A172 (cell line): ENCODE data around the gene GPR176. TPM values are rescaled to one million over a fixed set of nuclear protein-coding genes. Genes with fewer than 3 reads are reported as not detected.
A peak's percentile ranks its signal among the peaks of the same experiment; 100 is the strongest.

ENCODE experiments used
- DNase-seq: peaks from one replicate; pipeline ENCODE4 v3.0.0-alpha.2; 2015; ENCODE audit warnings: low spot score
- total RNA-seq: library from RNA; depleted of rRNA; stranded (reverse); fragments of >200 nt; shearing (Covaris generic); gene quantifications from 2 replicates; pipeline ENCODE4 v1.2.3, GENCODE V29; 2014; rRNA removed

Gene GPR176, protein sequence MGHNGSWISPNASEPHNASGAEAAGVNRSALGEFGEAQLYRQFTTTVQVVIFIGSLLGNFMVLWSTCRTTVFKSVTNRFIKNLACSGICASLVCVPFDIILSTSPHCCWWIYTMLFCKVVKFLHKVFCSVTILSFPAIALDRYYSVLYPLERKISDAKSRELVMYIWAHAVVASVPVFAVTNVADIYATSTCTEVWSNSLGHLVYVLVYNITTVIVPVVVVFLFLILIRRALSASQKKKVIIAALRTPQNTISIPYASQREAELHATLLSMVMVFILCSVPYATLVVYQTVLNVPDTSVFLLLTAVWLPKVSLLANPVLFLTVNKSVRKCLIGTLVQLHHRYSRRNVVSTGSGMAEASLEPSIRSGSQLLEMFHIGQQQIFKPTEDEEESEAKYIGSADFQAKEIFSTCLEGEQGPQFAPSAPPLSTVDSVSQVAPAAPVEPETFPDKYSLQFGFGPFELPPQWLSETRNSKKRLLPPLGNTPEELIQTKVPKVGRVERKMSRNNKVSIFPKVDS
- total RNA-seq: 60.0 and 65.6 TPM in 2 replicates

DNA sequence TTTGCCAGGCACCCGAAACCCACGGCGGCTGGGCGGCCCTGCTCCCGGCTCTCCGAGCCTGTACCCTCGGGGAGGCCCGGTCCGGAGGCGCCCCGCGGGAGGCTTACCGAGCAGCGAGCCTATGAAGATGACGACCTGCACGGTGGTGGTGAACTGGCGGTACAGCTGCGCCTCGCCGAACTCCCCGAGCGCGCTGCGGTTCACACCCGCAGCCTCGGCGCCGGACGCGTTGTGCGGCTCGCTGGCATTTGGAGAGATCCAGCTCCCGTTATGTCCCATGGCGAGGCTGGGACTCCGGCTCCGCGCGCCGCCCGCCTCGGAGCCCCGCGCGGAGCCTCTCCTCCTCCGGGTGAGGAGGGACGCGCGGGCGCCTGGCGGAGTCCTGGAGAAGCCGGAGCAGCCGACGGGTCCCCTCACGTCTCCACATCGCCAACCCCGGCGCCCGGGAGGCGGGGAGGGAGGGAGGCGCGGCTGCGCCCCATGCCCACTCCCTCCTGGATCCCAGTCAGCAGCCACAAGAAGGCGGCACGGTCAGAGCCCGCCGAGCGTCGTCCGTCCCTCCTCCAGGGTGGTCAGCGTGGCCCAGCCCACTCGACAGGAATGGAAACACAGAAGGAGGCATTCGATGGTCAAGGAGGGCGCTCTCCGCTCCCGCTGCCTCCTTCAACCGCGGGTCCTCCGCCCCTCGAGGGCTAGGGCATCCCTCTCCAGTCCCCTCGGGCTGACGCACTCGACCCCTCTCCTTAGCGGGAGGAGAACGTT is at the start of gene GPR176:
Gene GPR176, minus strand, starts transcription at position 519 of the 762 bp plus-strand sequence. Its CDS starts 240 bp downstream, at position 279.
- peak; percentile 67 for DNase-seq

DNA sequence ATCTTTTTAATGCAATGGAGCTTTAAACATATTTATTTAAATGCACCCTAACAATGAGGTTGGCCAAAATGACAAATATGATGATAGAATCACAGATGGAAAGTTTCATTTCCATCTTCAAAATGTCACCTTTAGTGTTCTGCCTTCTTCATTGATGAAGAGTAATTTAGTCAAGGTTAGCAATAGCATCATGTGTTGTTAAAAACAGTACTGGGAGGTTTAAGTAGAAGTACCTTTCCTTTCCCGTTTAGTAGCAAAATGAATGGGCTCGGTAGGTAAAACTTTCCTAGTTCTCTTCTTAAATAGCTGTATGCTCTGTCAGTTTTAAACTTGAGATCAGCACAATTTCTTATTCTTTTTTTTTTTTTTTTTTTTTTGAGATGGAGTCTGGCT is 48.9 kb upstream of the GPR176 start:
- no peak for DNase-seq

DNA sequence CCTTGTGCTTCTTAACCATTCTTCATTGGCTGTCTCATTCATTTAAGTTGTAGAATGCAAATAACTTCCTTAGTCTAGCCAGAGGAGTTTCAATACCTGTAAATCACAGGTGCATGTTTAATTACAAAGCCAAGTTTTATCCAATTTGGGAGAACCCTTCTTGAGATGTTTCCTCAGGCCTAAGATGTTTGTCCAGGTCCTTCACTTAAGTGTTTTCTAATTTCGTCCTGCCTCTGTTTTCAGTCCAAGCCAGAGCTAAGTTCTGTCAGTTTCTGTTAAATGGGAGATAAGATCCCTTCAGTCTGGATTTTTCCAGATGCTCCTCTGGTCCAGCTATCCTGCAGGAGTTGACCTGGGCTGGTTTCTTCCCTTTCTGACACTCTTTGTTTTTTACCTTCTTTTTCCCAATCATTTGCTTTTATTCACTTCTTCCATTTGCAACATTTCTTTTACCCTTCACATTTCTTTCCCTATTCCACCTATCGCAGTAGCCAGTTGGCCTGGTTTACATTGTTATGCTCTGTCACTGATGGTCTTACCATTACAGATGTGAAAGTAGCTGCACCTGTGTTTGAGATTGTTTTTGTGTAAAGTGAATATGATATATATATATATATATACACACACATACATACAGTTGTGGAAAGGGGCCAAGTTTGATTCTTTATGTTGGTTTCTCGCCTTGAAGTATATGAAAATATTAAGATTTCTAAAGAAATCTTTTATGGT is 48.4 kb upstream of the GPR176 start:
- DNase-seq: no peak

DNA sequence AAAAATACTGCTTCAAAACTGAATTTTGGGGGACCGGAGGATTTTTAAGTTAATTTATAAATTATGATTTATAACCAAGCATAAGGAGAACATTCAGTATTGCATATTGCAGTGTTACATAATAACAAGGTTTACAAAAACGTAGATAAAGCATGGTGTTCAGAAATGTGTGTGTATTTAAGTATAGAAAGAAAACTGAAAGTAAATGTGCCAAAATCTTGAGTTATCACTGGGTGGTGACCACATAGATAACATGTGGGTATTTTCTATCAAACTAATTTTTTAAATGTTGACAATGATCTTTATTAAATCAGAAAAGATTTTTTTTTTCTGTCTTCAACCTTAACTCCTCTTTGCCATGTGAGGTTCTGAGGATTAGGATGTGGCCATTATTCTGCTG is 46.5 kb upstream of the GPR176 start:
- no peak for DNase-seq

DNA sequence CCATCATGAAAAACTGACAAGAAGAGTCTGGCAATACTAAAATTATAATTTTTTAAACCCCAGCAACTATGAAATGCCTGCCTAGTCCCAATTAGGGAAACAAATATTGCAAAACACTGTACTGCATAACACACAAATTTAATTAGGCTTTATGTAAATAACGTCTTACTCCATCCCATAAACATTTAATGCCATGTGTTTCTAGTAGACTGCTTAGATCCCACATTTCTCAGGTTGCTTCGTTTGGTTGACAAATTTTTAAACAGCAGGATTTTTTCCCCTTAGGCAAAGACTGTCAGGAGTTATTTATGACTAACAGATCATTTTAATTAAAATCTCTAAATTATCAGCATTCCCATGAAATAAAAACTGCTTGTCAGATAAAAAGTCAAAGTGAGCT is 43.7 kb upstream of the GPR176 start:
- no peak for DNase-seq

DNA sequence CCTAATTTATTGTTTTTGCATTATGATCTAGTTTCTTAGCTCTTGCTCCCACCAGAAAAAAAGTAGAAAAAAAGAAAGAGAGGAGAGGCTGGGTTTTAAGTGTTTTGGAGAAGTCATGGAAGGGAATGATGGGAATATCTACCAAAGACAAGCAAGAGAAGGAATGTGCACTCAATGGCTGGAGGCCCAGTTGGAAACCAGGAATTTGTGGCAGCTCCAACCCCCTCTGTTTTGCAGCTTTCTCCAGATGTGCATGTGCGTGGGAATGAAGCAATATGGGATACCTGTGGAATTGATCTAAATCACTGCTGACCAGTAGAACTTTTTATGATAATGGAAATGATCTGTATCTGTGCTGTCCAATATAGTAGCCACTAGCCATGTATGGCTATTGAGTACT is 41.0 kb upstream of the GPR176 start:
- no peak for DNase-seq

DNA sequence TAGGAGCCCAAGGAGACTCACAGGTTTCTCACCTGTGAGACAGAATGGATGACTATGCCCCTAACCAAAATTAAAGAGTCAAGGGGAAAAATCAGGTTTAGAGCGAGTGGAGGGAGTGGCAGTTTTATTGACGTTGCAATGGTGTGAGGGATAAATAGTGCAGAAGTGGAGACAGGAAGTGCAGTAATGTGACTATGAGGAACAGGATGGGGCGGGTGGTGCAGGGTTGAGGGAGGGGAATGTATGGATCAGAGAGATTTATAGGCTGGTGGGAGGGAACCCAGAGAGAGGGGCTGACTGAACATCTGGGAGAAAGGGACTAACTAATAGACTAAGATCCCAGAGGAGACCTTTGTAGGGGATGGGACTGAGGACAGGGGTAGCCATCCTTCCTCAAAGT is 40.3 kb upstream of the GPR176 start:
- no peak for DNase-seq

DNA sequence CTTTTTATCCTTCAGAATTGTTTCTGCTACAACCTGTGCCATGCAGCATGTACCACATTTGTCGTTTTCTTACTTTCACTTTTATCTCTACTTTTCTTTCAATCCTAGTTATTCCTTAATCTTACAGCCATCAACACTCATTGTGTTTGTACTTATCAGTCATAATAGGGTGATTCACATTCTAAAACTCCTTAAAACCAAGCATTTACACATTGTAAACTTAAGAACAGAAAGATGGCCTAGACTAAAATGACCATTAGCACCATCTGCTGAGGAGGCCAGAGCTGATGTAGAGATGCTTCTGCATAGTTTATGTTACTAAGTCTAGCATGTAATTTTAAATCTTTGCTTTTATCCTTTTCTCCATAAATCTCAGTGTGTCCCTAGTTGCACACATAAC is 39.3 kb upstream of the GPR176 start:
- DNase-seq: no peak

DNA sequence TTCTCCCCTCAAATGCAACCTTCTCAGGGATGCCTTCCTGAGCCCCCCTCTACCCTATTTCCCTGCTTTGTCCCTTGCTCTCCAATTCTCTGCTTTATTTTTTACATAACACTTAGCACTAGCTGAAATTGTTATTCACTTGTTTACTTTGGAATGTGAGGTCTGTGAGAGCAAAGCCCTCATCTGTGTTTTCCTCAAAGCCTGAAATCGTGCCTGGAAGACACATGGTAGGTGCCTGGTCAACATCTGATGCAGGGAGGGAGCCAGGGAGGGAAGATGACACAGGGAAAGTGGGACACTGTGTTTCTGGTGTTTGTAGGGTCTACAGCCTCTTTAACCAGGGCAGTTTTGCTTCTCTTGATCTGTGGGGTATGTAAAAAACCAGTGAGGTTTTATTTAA is 37.4 kb upstream of the GPR176 start:
- DNase-seq: no peak

DNA sequence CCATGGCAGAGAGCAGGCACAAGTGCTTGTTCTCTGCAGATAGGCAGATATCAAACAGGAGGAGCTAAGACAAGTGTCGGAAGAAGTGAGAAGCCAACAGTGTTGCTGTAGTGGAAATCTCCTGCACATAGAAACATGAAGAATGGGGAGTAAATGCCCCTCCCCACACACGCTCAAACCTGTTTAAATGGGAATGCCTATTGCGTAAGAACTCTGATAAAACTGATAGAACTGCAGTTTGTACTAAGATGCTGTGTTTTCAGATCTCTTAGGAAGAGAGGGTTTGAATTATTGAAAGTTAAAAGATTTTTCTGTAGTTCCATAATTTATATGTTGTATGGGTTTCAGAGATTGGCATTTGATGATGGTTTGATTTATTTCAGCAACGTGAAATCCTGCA is 33.5 kb upstream of the GPR176 start:
- no peak for DNase-seq

DNA sequence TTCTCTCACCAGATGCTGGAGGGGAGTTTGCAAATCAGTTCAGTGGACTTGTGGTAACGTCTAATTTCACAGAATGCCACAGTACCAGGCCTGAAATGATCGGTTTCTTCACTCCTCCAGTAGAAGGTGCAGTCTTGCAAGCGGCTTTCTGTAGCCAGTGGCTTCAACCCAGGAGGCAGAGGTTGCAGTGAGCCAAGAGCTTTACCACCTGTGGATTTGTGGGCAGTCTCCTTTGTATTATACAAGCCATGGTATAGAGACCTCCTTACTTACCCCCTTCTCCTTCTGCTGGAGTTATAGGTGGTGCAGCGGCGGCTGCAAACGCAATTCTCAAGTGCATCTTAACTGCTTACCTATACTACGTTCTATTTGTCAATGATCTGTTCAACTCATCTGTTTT is 31.5 kb upstream of the GPR176 start:
- no peak for DNase-seq

DNA sequence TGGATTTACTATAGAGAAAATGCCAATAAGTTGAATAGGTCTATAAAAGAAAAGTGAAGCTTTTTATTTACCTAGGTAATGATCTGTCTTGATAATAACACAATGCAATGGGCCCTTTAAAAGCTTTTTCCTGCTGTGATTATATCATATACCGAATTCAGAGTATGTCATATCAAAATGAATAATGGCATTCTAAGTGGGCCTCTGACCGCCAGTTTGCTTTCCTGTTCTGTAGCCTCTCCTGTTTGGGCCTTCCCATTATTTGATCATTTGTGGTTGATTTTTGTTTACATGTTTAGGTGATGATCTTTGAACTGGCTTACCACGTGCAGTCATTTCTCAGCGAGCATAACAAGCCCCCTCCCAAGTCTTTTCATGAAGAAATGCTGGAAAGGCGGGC is 28.8 kb upstream of the GPR176 start:
- DNase-seq: no peak

DNA sequence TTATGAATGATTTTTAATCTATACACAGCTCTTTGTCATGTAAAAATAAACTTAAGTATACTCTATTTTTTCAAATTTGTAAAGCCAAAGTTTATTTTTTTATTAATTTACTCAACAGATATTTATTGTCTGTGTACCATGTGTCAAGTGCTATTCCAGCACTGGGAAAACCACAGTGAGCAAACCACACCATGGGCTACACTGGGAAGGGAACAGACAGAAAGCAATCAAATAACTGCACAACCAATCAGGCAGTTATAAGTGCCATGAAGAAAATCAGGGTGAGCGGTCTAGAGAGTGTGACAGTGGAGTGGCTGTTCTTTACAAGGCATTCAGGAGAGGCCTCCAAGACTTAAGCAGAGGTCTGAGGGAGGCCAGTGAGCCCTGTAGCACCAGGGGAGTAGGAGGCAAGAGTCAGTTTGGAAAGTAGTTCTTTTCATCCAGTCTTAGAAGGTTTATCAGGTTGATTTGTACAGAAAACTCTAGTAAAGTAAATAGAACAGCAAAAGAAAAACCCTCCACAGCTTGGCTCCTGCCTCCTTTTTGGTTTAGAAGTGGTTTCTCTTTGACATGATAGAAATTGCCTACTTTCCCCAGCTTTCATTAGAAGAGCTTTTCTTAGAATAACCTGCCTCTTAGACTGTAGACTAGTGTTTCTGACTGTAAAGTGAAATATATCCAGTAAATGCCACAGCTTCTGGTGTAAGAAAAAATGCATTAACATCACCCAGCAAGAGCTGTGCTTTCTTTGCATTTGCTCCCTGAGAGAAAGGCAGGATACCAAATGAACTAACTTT is 27.5 kb upstream of the GPR176 start:
- no peak for DNase-seq

DNA sequence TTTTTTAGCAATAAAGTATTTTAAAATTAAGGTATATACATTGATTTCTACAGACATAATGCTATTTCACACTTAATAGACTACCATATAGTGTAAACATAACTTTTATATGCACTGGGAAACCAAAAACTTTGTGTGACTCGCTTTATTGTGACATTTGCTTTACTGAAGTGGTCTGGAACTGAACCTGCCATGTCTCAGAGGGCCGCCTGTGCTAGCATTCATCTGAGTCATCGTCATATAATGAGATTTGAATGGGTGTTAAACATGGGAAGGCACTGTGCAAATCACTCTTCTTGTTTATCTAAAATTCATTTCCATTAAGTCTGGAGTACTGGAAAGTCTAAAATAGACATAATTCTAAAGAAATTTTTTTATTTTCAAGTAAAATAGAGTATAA is 26.8 kb upstream of the GPR176 start:
- peak; percentile 27 for DNase-seq

DNA sequence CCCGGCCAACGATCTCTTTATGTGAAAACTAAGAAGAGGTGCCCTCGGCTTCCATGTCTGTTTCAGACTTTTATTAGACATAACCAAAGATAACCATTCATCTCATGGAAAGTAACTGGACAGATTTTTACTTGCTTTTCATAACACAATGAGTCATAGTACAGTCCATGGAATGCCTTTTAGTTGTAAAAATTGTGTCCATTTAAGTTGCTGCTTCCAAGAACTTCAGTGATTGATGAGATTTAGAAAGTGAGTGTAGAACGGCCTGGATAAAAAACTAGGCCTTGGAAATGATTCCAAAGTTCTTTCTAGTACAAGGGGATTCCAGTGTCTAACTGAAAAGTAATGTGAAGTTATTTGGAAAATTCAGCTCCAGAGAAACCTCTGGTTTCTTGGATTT is 24.7 kb upstream of the GPR176 start:
- peak; percentile 60 for DNase-seq

DNA sequence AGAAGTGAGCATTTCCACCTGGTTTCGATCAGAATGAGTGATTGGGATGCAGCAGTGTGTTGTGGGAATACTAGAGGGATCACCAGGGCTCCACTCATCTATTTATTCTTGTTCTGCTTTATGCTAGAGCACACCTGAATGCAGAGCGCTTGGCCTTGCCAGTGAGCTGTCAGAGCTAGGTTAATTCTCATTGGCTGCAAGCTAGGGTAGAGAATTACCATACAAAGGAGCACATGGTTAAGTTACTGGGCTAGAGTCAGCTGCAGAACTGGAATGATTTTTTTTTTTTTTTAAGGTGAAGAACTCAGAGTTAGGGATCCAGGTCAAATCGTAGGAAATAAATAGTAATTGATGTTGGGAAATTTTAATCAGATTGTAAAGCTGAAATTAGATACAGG is 22.7 kb upstream of the GPR176 start:
- no peak for DNase-seq

DNA sequence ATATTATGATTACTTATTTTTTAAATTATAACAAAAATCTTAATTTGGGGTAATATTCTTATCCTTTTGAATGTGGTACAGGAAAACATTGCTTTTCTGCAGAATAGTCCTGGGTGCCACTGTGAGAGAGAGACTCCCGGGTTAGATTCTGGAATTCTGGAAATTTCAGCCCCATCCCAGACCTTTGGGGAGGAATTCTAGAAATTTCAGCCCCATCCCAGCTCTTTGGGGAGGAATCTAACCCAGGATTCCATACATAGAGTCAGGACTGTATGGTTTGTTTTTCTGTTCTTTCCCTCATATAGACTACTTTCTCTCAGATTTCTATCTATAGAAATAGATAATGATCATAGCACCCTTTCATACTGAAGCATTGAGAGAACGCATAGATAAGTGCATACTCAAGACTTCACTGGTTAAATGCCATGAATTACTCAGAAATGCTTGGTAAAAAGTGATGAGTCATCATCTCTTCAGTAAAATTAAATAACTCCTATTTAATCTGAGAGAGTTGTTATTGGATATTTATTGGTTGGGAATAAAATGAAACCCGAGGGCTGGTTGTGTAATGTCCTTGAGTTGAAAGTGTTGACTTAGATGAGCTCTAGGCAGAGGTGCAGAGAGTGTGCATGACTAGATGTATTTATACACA is 22.2 kb upstream of the GPR176 start:
- no peak for DNase-seq

DNA sequence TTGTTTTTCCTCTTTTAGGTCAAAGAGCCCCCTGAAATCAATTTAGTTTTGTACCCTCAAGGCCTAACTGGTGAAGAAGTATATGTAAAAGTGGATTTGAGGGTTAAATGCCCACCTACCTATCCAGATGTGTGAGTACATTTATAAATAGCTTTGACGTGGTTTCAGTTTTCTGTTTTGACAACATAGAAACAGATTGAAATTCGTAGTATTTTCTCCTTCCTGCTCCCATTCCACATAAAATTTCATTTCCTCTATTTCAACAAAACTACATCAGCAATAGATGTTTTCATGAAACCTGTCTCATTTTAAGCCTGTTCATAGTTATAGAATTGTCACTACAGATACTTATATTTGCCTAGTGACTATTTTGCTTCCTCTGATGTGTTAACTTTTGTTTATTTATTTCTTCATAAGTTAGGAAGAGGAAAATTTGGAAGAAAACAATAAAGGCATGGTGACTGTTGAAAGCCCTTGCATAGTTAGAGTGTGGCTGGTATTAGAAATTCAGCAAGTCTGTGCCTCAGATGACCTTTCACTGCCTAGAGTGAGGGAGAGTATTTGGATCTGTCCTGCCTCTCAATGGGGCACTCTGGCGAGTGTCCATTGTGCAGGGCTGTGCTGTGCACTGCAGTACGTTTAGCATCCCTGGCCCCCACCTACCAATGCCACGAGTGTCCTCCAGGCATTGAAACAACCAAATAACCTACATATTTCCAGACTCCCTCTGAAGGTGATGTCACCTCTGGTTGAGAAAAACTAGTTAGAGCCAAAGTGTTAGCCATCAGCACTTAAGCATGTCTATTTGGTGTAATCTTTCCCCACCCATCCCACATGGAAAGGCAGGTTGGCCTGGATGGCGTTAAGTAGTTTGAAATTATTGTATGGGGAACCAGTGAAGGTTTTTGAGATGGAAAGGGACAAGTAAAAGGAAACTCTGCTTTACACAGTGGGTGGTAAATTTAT is 19.7 kb upstream of the GPR176 start:
- no peak for DNase-seq

DNA sequence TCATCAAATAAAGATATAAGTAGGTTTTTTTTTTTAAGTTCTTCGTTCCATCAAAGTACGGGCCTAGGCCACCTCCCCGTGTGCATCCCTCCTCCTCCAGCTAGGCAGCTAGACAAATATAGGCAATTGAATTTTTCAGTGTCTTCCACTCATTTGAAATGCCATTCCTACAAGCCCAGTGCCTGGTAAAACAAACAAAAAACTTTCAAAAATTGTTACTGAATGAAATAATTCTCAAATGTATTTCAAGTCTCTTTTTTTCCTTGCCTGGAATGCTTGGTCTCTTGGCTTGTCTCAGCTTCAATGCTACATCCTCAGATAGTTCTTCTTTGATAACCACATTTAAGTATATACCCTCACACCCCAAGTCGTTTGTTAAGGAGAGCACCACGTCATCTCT is 17.6 kb upstream of the GPR176 start:
- no peak for DNase-seq

DNA sequence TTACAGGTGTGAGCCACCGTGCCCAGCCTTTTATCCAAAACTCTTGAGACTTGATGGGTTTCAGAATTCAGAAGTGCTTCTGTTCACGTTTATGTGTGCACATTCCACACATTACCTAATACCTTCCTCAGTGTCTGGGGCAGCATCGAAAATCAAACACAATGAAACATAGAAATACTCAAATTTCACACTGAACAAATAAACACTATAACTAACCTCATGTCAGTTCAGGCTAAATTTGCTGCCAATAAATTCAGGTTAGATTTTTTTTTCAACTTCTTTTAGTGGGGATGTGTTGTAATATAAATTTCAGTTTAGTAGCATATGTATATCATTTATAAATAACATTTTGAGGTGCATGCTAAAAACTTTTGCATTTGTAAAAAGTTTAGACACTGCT is 16.6 kb upstream of the GPR176 start:
- no peak for DNase-seq
